GM21528 (cell line): ENCODE measurements around the gene CLECL1.
"Not testable (repeated sequence)": the region's sequence is repeated elsewhere in the genome, so short reads cannot be mapped to it uniquely, and the experiment has no call there.

ENCODE experiments used
- ATAC-seq: cut with Tn5 transposase; IDR thresholded peaks from one replicate; pipeline ENCODE4 v1.9.1; 2021; ENCODE audit warnings: mild to moderate bottlenecking, moderate library complexity; ENCODE audit not compliant: unreplicated experiment, low FRiP score

Gene CLECL1

GRCh38 chr12:9725213-9725870, 7.6 kb downstream of the CLECL1 start:
- ATAC-seq = no peak

GRCh38 chr12:9724023-9724422, 8.9 kb downstream of the CLECL1 start:
- no peak for ATAC-seq

- ATAC-seq = peak; percentile 58
These were observed 11.4 kb downstream of the CLECL1 start for GRCh38 chr12:9721394-9722092.

- ATAC-seq = no peak
These were observed 13.1 kb downstream of the CLECL1 start for GRCh38 chr12:9719790-9720189.

GRCh38 chr12:9718968-9719367, 13.9 kb downstream of the CLECL1 start:
- no peak for ATAC-seq

- ATAC-seq = no peak
These were observed 15.6 kb downstream of the CLECL1 start for GRCh38 chr12:9717070-9717925.

GRCh38 chr12:9713032-9713558, 19.8 kb downstream of the CLECL1 start:
- peak; percentile 79 for ATAC-seq

GRCh38 chr12:9711664-9712063, 21.2 kb downstream of the CLECL1 start:
- no peak for ATAC-seq

- no peak for ATAC-seq
These were observed 22.1 kb downstream of the CLECL1 start for GRCh38 chr12:9710584-9711375.

GRCh38 chr12:9708853-9709252, 24.0 kb downstream of the CLECL1 start:
- ATAC-seq = no peak

GRCh38 chr12:9707864-9708808, 24.8 kb downstream of the CLECL1 start:
- no peak for ATAC-seq

- no peak for ATAC-seq
These were observed 25.5 kb downstream of the CLECL1 start for GRCh38 chr12:9707356-9707755.

GRCh38 chr12:9706086-9706685, 26.7 kb downstream of the CLECL1 start:
- no peak for ATAC-seq

GRCh38 chr12:9704561-9704960, 28.3 kb downstream of the CLECL1 start:
- not testable (repeated sequence) for ATAC-seq

GRCh38 chr12:9702255-9702654, 30.6 kb downstream of the CLECL1 start:
- ATAC-seq = no peak

- ATAC-seq = no peak
These were observed 31.3 kb downstream of the CLECL1 start for GRCh38 chr12:9701380-9702154.

- ATAC-seq = no peak
These were observed 32.3 kb downstream of the CLECL1 start for GRCh38 chr12:9700606-9700956.
